Measurements from ENCODE around the gene FAM241B. TPM values are rescaled to one million over a fixed set of nuclear protein-coding genes. Genes with fewer than 3 reads are reported as not detected.

Gene FAM241B
- total RNA-seq, 2 experiments from 2014 or later = 10.9 to 11.8 TPM

GRCh38 chr10:69644658-69645295 lies 14.7 kb downstream of the FAM241B start:
- no peak overlapping the region for H3K4me3 Mint-ChIP-seq

GRCh38 chr10:69645296-69646184 lies 15.5 kb downstream of the FAM241B start:
- intact Hi-C loops (cut with micrococcal nuclease) = loop anchor here (10.0 kb wide), 1 partner anchor 269 kb away; no protein-coding TSS in a partner anchor
- no peaks in the 10 kb centered on the region for H3K36me3 Mint-ChIP-seq
- no peak overlapping the region for H3K4me3 Mint-ChIP-seq
- ChIA-PET CTCF (interaction anchor here (0.7 to 11.8 kb wide), 10 partner anchors 8 to 269 kb away, joined by 3 to 247 read pairs (median 6); no protein-coding TSS in a partner anchor), POLR2A (no interaction called here)
- no peaks in the 10 kb centered on the region for H3K27me3 Mint-ChIP-seq
- no peak for DNase-seq
- H3K27ac Mint-ChIP-seq = no peak overlapping the region
- no peaks in the 10 kb centered on the region for H3K9me3 Mint-ChIP-seq
- H3K4me1 Mint-ChIP-seq (ENCODE audit: low read depth) = peaks cover under 1% of the 10 kb centered on the region

More at GRCh38 chr10:69644658-69645295, 14.7 kb downstream of the FAM241B start:
- Mint-ChIP-seq H3K36me3 (no peaks in the 10 kb centered on the region), H3K9me3 (no peaks in the 10 kb centered on the region), H3K4me1 (ENCODE audit: low read depth) (no peaks in the 10 kb centered on the region), H3K27ac (no peak overlapping the region), H3K27me3 (no peaks in the 10 kb centered on the region)
- DNase-seq = peak; percentile 62
- ChIA-PET POLR2A (interaction anchor here (0.7 kb wide), 1 partner anchor 35 kb away, joined by 3 read pairs; no protein-coding TSS in a partner anchor), CTCF (interaction anchor here (0.7 to 11.8 kb wide), 15 partner anchors 9 to 270 kb away, joined by 3 to 247 read pairs (median 4); no protein-coding TSS in a partner anchor)
- intact Hi-C loops (cut with micrococcal nuclease) = loop anchor here (1.0 to 10.0 kb wide), 3 partner anchors 73 to 270 kb away; partner anchors contain the start of gene COL13A1

GRCh38 chr10:69646185-69647060 lies 16.4 kb downstream of the FAM241B start:
- Mint-ChIP-seq H3K4me3 (no peak overlapping the region), H3K27me3 (no peaks in the 10 kb centered on the region), H3K36me3 (no peaks in the 10 kb centered on the region), H3K27ac (no peak overlapping the region), H3K4me1 (ENCODE audit: low read depth) (peaks cover 9% of the 10 kb centered on the region), H3K9me3 (no peaks in the 10 kb centered on the region)
- ChIA-PET POLR2A (no interaction called here), CTCF (interaction anchor here (0.7 to 7.9 kb wide), 6 partner anchors 17 to 268 kb away, joined by 3 to 89 read pairs (median 7); no protein-coding TSS in a partner anchor)
- no peak for DNase-seq
- intact Hi-C loops (cut with micrococcal nuclease) = loop anchor here (10.0 kb wide), 1 partner anchor 268 kb away; no protein-coding TSS in a partner anchor

GRCh38 chr10:69647126-69647525 lies 17.1 kb downstream of the FAM241B start:
- ChIA-PET POLR2A (no interaction called here), CTCF (interaction anchor here (0.6 to 7.9 kb wide), 4 partner anchors 11 to 267 kb away, joined by 3 to 89 read pairs (median 8); no protein-coding TSS in a partner anchor)
- H3K9me3 Mint-ChIP-seq = no peaks in the 10 kb centered on the region
- no peak overlapping the region for H3K27ac Mint-ChIP-seq
- no peak for DNase-seq
- no peaks in the 10 kb centered on the region for H3K27me3 Mint-ChIP-seq
- intact Hi-C loops (cut with micrococcal nuclease) = loop anchor here (10.0 kb wide), 1 partner anchor 268 kb away; no protein-coding TSS in a partner anchor
- no peaks in the 10 kb centered on the region for H3K36me3 Mint-ChIP-seq
- no peak overlapping the region for H3K4me3 Mint-ChIP-seq
- H3K4me1 Mint-ChIP-seq (ENCODE audit: low read depth) = peaks cover 16% of the 10 kb centered on the region

GRCh38 chr10:69647819-69648218 lies 17.8 kb downstream of the FAM241B start:
- Mint-ChIP-seq H3K4me1 (ENCODE audit: low read depth) (peaks cover 16% of the 10 kb centered on the region), H3K36me3 (no peaks in the 10 kb centered on the region), H3K27me3 (no peaks in the 10 kb centered on the region), H3K27ac (no peak overlapping the region), H3K9me3 (no peaks in the 10 kb centered on the region), H3K4me3 (no peak overlapping the region)
- ChIA-PET POLR2A (no interaction called here), CTCF (interaction anchor here (0.6 to 7.9 kb wide), 2 partner anchors 69 to 132 kb away, joined by 3 to 89 read pairs; no protein-coding TSS in a partner anchor)
- no peak for DNase-seq
- intact Hi-C loops (cut with micrococcal nuclease) = loop anchor here (10.0 kb wide), 1 partner anchor 267 kb away; no protein-coding TSS in a partner anchor

- Mint-ChIP-seq H3K4me1 (ENCODE audit: low read depth) (peaks cover 16% of the 10 kb centered on the region), H3K9me3 (peaks cover 4% of the 10 kb centered on the region), H3K27ac (no peak overlapping the region), H3K36me3 (no peaks in the 10 kb centered on the region), H3K4me3 (no peak overlapping the region), H3K27me3 (no peaks in the 10 kb centered on the region)
- DNase-seq = no peak
- POLR2A ChIA-PET = no interaction called here
- CTCF ChIA-PET = interaction anchor here (0.6 to 7.9 kb wide), 2 partner anchors 69 to 133 kb away, joined by 3 to 89 read pairs; no protein-coding TSS in a partner anchor
- intact Hi-C loops (cut with micrococcal nuclease) = loop anchor here (10.0 kb wide), 1 partner anchor 266 kb away; no protein-coding TSS in a partner anchor
Observed at GRCh38 chr10:69648461-69648860, 18.4 kb downstream of the FAM241B start.

- Mint-ChIP-seq H3K4me3 (no peak overlapping the region), H3K9me3 (peaks cover 4% of the 10 kb centered on the region), H3K36me3 (no peaks in the 10 kb centered on the region), H3K27ac (no peak overlapping the region), H3K27me3 (no peaks in the 10 kb centered on the region), H3K4me1 (ENCODE audit: low read depth) (peaks cover 16% of the 10 kb centered on the region)
- CTCF ChIA-PET = interaction anchor here (1.2 to 1.9 kb wide), 2 partner anchors 8 to 67 kb away, joined by 3 to 6 read pairs; no protein-coding TSS in a partner anchor
- intact Hi-C loops (cut with micrococcal nuclease) = loop anchor here (10.0 kb wide), 1 partner anchor 265 kb away; no protein-coding TSS in a partner anchor
- POLR2A ChIA-PET = no interaction called here
- DNase-seq = no peak
Observed at GRCh38 chr10:69649786-69650550, 19.9 kb downstream of the FAM241B start.

- no peaks in the 10 kb centered on the region for H3K36me3 Mint-ChIP-seq
- DNase-seq = peak; percentile 41
- H3K4me3 Mint-ChIP-seq = no peak overlapping the region
- no peaks in the 10 kb centered on the region for H3K27me3 Mint-ChIP-seq
- intact Hi-C loops (cut with micrococcal nuclease) = no loop called here
- CTCF ChIA-PET = interaction anchor here (0.8 to 1.9 kb wide), 4 partner anchors 9 to 66 kb away, joined by 3 to 6 read pairs (median 4); no protein-coding TSS in a partner anchor
- no peak overlapping the region for H3K27ac Mint-ChIP-seq
- H3K9me3 Mint-ChIP-seq = peaks cover 4% of the 10 kb centered on the region
- POLR2A ChIA-PET = no interaction called here
- H3K4me1 Mint-ChIP-seq (ENCODE audit: low read depth) = peaks cover 16% of the 10 kb centered on the region
Observed at GRCh38 chr10:69650589-69651261, 20.7 kb downstream of the FAM241B start.

GRCh38 chr10:69651362-69651761 lies 21.3 kb downstream of the FAM241B start:
- H3K4me3 Mint-ChIP-seq = no peak overlapping the region
- H3K4me1 Mint-ChIP-seq (ENCODE audit: low read depth) = peaks cover 16% of the 10 kb centered on the region
- H3K9me3 Mint-ChIP-seq = peaks cover 4% of the 10 kb centered on the region
- no peaks in the 10 kb centered on the region for H3K36me3 Mint-ChIP-seq
- ChIA-PET CTCF (interaction anchor here (0.8 to 1.9 kb wide), 4 partner anchors 10 to 66 kb away, joined by 3 to 6 read pairs (median 4); no protein-coding TSS in a partner anchor), POLR2A (no interaction called here)
- H3K27me3 Mint-ChIP-seq = no peaks in the 10 kb centered on the region
- no peak overlapping the region for H3K27ac Mint-ChIP-seq
- no peak for DNase-seq
- intact Hi-C loops (cut with micrococcal nuclease) = no loop called here
